Thyroid gland (tissue), 4 donors: Measurements from ENCODE around the gene PPP1R12B. TPM values are rescaled to one million over a fixed set of nuclear protein-coding genes. Genes with fewer than 3 reads are reported as not detected.

Source experiments
- DNase-seq, 2 donors: peaks; one replicate each; pipeline ENCODE4 v3.0.0-alpha.2; 2019
- H3K27ac ChIP-seq, 3 donors: fragments of 200-600 bp; sonication (generic); 1 replicate in 2 of 3; 2 replicates in 1 of 3; pipeline ENCODE4 v1.5.1; 2016 to 2019; ENCODE audit warnings: mild to moderate bottlenecking in 1 of 3, moderate library complexity in 1 of 3
- H3K27me3 ChIP-seq: fragments of 200-600 bp; sonication (generic); one replicate; pipeline ENCODE4 v1.5.1; 2019
- H3K36me3 ChIP-seq, 2 donors: fragments of 200-600 bp; sonication (generic); one replicate each; pipeline ENCODE4 v1.5.1; 2016 to 2019
- H3K4me1 ChIP-seq, 2 donors: fragments of 200-600 bp; sonication (generic); one replicate each; pipeline ENCODE4 v1.5.1; 2017 to 2019
- H3K4me3 ChIP-seq, 3 donors: fragments of 200-600 bp; sonication (generic); replicated peaks in 1 of 3; 1 replicate in 2 of 3; 2 replicates in 1 of 3; pipeline ENCODE4 v1.5.1; 2016; ENCODE audit warnings: mild to moderate bottlenecking in 1 of 3
- H3K9me3 ChIP-seq: fragments of 200-600 bp; sonication (generic); one replicate; pipeline ENCODE4 v1.5.1; 2017
- POLR2A ChIP-seq, 2 donors: fragments of 450-650 bp; IDR thresholded peaks; one replicate each; pipeline ENCODE4 v1.6.1; 2017; ENCODE audit warnings: antibody characterized with exemption in 2 of 2, mild to moderate bottlenecking in 2 of 2, moderate library complexity in 1 of 2
- WGBS, 2 donors: methylation state at CpG; one replicate each; pipeline ENCODE4 v1.1.5; 2017; 5-methylcytosine and 5-hydroxymethylcytosine counted together
- intact Hi-C: fragments of 100-400 bp; cut with DNase I; formaldehyde crosslinking; loops from one replicate; pipeline ENCODE4 v1.15.1; 2023
- total RNA-seq, 4 donors: library from RNA; depleted of rRNA; stranded (reverse); fragments of >200 nt; gene quantifications; one replicate each; pipeline ENCODE4 v1.2.3, GENCODE V29; 2016
- TF ChIP-seq, protein P1 (sequence below), 6 experiments: fragments of 200-600 bp in 3 of 6; fragments of 450-650 bp in 3 of 6; sonication (generic) in 3 of 6; IDR thresholded peaks; one replicate each; pipeline ENCODE4 v1.5.1; 2016 to 2019; ENCODE audit warnings: antibody characterized with exemption in 6 of 6, mild to moderate bottlenecking in 2 of 6, inconsistent platforms in 1 of 6, moderate library complexity in 1 of 6

The PPP1R12B gene
- total RNA-seq, 4 donors from 2014 or later = 34.9 to 48.5 (median 41.3) TPM

DNA sequence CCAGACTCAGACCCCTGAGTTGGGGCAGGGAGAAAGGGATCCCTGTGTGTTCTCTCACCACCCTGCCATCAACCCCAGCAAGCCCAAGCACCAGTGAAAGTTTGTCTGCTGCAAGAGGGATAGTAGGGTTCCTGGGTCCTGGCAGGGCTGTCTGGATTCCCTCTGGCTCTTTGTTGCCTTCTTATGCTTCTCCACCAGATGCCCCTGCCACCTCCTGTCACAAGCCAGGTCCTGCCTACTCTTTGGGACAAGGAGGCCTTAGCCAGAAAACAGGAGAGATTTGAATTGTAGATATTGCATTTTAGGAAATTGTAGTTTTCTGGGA is 28.5 kb upstream of the PPP1R12B start:
- Histone ChIP-seq H3K9me3 (no peaks in the 10 kb centered on the region), H3K4me3 (no peak overlapping the region), H3K36me3 (no peaks in the 10 kb centered on the region), H3K4me1 (no peaks in the 10 kb centered on the region), H3K27ac (no peak overlapping the region), H3K27me3 (no peaks in the 10 kb centered on the region)
- no peak for TF ChIP-seq POLR2A (IDR thresholded peaks at IDR 0.05)
- TF ChIP-seq, protein P1, sequence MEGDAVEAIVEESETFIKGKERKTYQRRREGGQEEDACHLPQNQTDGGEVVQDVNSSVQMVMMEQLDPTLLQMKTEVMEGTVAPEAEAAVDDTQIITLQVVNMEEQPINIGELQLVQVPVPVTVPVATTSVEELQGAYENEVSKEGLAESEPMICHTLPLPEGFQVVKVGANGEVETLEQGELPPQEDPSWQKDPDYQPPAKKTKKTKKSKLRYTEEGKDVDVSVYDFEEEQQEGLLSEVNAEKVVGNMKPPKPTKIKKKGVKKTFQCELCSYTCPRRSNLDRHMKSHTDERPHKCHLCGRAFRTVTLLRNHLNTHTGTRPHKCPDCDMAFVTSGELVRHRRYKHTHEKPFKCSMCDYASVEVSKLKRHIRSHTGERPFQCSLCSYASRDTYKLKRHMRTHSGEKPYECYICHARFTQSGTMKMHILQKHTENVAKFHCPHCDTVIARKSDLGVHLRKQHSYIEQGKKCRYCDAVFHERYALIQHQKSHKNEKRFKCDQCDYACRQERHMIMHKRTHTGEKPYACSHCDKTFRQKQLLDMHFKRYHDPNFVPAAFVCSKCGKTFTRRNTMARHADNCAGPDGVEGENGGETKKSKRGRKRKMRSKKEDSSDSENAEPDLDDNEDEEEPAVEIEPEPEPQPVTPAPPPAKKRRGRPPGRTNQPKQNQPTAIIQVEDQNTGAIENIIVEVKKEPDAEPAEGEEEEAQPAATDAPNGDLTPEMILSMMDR (IDR thresholded peaks at IDR 0.05) = no peak
- intact Hi-C loops = no loop called here
- DNase-seq = no peak

DNA sequence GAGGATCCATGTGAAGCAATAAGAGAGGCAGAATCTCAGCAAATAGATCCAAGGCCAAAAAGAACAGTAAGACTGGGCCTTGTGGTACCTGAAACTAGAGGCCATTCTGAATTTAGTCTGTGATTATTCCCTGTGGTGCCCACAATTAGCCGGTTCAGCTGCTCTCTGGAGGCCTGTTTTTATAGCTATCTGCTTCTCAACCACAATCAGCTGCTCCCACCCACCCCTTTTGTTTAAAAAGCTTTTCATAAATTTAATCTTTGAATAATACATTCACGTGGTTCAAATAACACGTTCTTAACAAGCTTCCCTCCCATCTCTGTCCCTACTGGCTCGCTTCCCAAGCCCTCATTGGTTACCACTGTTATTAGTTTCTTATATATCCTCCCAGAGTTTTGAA is 24.8 kb upstream of the PPP1R12B start:
- Histone ChIP-seq H3K27ac (no peak overlapping the region), H3K4me3 (no peak overlapping the region), H3K9me3 (no peaks in the 10 kb centered on the region), H3K27me3 (no peaks in the 10 kb centered on the region), H3K36me3 (no peaks in the 10 kb centered on the region), H3K4me1 (no peaks in the 10 kb centered on the region)
- DNase-seq = no peak
- TF ChIP-seq, protein P1 (IDR thresholded peaks at IDR 0.05) = no peak
- TF ChIP-seq POLR2A (IDR thresholded peaks at IDR 0.05) = no peak
- intact Hi-C loops = no loop called here
- 79 to 84% methylated on average over 4 of the region's 4 CpGs for WGBS, 2 donors

DNA sequence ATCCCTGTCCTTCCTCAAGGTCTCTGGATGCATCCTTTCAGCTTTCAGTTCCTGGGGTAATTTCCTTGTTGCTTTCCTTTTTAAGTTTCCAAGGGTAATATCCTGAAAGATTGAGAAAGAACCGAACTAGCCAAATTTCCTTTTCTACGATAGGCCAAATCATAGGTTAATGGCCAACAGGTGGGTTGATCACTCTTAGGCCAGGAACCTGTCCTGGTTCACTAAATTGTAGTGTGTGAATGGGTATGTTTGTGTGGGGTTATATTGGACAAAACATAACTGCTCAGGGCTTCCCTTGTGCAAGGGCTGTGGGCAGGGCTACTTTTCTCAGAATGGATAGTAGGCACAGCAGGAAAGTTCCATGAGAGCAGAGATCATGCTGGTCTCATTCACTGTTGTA is 23.9 kb upstream of the PPP1R12B start:
- DNase-seq = no peak
- TF ChIP-seq, protein P1 (IDR thresholded peaks at IDR 0.05) = no peak
- TF ChIP-seq POLR2A (IDR thresholded peaks at IDR 0.05) = no peak
- H3K9me3 ChIP-seq = no peaks in the 10 kb centered on the region
- no peak overlapping the region for H3K4me3 ChIP-seq
- no peaks in the 10 kb centered on the region for H3K4me1 ChIP-seq
- no peaks in the 10 kb centered on the region for H3K36me3 ChIP-seq
- WGBS, 2 donors = 84 to 90% methylated on average over 2 of the region's 2 CpGs
- H3K27ac ChIP-seq = no peak overlapping the region
- no peaks in the 10 kb centered on the region for H3K27me3 ChIP-seq
- intact Hi-C loops = no loop called here

DNA sequence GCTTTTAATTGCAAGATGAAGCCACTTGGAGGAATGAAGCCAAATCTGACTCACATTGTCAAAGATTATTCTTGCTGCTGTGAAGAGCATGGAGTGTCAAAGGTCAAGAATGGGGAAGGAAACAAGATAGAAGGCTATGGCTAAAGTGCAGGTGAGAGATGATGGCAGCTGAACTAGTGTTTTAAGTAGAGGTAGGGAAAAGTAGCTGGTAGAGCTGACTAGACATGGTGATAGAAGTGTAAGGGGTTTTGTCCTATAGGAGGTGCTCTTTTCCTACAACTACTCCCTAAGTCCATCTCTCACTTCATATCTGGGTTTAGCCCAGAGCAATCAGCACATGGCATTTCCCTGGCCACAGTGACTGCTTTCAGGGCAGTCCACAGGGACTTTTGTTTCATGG is 18.6 kb upstream of the PPP1R12B start:
- H3K4me1 ChIP-seq = no peaks in the 10 kb centered on the region
- intact Hi-C loops = no loop called here

DNA sequence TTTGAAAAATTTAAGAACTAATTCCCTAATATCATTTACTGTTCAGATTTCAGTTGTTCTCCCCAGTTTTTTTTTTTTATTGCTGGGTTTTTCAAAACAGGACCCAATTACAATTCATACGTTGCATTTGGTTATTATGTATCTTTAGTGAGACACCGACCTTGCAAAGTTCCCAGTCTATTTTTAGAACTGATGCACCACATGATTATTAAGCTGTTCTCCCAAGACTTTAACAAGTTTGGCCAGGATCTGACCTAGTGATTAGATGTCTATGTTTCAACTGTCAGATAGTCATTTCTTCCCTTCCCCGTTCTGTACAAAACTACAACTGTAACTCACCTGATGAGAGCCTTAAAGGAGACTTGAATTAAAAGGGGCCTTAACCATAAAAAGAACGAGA is 14.6 kb upstream of the PPP1R12B start:
- DNase-seq = no peak

More for the DNA sequence above, 18.6 kb upstream of the PPP1R12B start:
- Histone ChIP-seq H3K27ac (no peak overlapping the region), H3K27me3 (no peaks in the 10 kb centered on the region), H3K9me3 (no peaks in the 10 kb centered on the region), H3K36me3 (no peaks in the 10 kb centered on the region), H3K4me3 (no peak overlapping the region)
- TF ChIP-seq POLR2A (IDR thresholded peaks at IDR 0.05) = no peak
- TF ChIP-seq, protein P1 (IDR thresholded peaks at IDR 0.05) = no peak
- DNase-seq = no peak

More for the DNA sequence above, 14.6 kb upstream of the PPP1R12B start:
- no peaks in the 10 kb centered on the region for H3K9me3 ChIP-seq
- no peaks in the 10 kb centered on the region for H3K4me1 ChIP-seq
- H3K36me3 ChIP-seq = no peaks in the 10 kb centered on the region
- intact Hi-C loops = no loop called here
- 86 to 91% methylated on average over 4 of the region's 4 CpGs for WGBS, 2 donors
- no peak overlapping the region for H3K27ac ChIP-seq
- no peak overlapping the region for H3K4me3 ChIP-seq
- no peaks in the 10 kb centered on the region for H3K27me3 ChIP-seq
- TF ChIP-seq POLR2A (IDR thresholded peaks at IDR 0.05) = no peak
- TF ChIP-seq, protein P1 (IDR thresholded peaks at IDR 0.05) = no peak
